Activated CD4-positive, alpha-beta T cell treated with anti-CD3 and anti-CD28 coated beads for 4 hours (primary cell): ENCODE data around the gene USP4.
"Not testable (repeated sequence)": the region's sequence is repeated elsewhere in the genome, so short reads cannot be mapped to it uniquely, and the experiment has no call there.

Experiments used
- DNase-seq, 2 donors: peaks; one replicate each; pipeline ENCODE4 v3.0.0-alpha.2; 2020

USP4 gene

GRCh38 chr3:49339941-49340800, at the start of gene USP4:
Gene USP4, minus strand, starts transcription at chr3:49340053. Its CDS starts 29 bp downstream, at chr3:49340024.
- peak; percentile 92 to 94 for DNase-seq

GRCh38 chr3:49389297-49389696, 49.4 kb upstream of the USP4 start:
- no peak for DNase-seq

GRCh38 chr3:49388289-49388820, 48.5 kb upstream of the USP4 start:
- DNase-seq: no peak

- no peak for DNase-seq
These were observed 47.9 kb upstream of the USP4 start for GRCh38 chr3:49387721-49388120.

- no peak for DNase-seq
These were observed 46.4 kb upstream of the USP4 start for GRCh38 chr3:49386056-49386756.

- DNase-seq: no peak
These were observed 45.8 kb upstream of the USP4 start for GRCh38 chr3:49385617-49386016.

GRCh38 chr3:49383387-49383786, 43.5 kb upstream of the USP4 start:
- DNase-seq: no peak

- no peak for DNase-seq
These were observed 38.5 kb upstream of the USP4 start for GRCh38 chr3:49378249-49378895.

- DNase-seq: peak; percentile 56 to 60
These were observed 37.6 kb upstream of the USP4 start for GRCh38 chr3:49377483-49377882.

GRCh38 chr3:49371946-49372345, 32.1 kb upstream of the USP4 start:
- no peak for DNase-seq

- no peak for DNase-seq
These were observed 30.9 kb upstream of the USP4 start for GRCh38 chr3:49370585-49371290.

- DNase-seq: no peak
These were observed 22.7 kb upstream of the USP4 start for GRCh38 chr3:49362561-49362960.

- DNase-seq: no peak
These were observed 19.8 kb upstream of the USP4 start for GRCh38 chr3:49359623-49360022.

- DNase-seq: peak in 1 of 2 donors; percentile 9
These were observed 19.0 kb upstream of the USP4 start for GRCh38 chr3:49358884-49359225.

GRCh38 chr3:49358217-49358883, 18.5 kb upstream of the USP4 start, which contains the start of gene GPX1:
Gene GPX1, minus strand, starts transcription at chr3:49358353. Its CDS starts 75 bp downstream, at chr3:49358278.
- peak; percentile 51 to 64 for DNase-seq

GRCh38 chr3:49357443-49358216, 17.8 kb upstream of the USP4 start:
- DNase-seq: peak; percentile 47 to 57

- not testable (repeated sequence) for DNase-seq
These were observed 17.2 kb upstream of the USP4 start for GRCh38 chr3:49357095-49357442.

- DNase-seq: no peak
These were observed 13.1 kb upstream of the USP4 start for GRCh38 chr3:49352890-49353421.

- no peak for DNase-seq
These were observed 12.4 kb upstream of the USP4 start for GRCh38 chr3:49352281-49352680.

- no peak for DNase-seq
These were observed 11.7 kb upstream of the USP4 start for GRCh38 chr3:49351521-49352011.
